Measurements from ENCODE around the gene CXorf38.

DNA sequence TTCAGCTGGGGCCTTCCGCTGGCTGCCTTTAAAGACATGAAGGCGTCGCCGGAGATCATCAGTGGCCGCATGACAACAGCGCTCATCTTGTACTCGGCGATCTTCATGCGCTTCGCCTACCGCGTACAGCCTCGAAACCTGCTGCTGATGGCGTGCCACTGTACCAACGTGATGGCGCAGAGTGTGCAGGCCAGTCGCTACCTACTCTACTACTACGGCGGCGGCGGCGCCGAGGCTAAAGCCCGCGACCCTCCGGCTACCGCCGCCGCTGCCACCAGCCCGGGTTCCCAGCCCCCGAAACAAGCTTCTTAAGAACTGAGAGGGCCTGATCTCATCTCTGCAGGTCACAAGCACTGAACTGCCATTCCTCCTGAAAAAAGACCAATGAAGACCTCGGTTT is 23.7 kb downstream of the CXorf38 start:
- no peak for TF ChIP-seq POLR2A (IDR thresholded peaks at IDR 0.05)
- TF ChIP-seq, protein P1, sequence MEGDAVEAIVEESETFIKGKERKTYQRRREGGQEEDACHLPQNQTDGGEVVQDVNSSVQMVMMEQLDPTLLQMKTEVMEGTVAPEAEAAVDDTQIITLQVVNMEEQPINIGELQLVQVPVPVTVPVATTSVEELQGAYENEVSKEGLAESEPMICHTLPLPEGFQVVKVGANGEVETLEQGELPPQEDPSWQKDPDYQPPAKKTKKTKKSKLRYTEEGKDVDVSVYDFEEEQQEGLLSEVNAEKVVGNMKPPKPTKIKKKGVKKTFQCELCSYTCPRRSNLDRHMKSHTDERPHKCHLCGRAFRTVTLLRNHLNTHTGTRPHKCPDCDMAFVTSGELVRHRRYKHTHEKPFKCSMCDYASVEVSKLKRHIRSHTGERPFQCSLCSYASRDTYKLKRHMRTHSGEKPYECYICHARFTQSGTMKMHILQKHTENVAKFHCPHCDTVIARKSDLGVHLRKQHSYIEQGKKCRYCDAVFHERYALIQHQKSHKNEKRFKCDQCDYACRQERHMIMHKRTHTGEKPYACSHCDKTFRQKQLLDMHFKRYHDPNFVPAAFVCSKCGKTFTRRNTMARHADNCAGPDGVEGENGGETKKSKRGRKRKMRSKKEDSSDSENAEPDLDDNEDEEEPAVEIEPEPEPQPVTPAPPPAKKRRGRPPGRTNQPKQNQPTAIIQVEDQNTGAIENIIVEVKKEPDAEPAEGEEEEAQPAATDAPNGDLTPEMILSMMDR (IDR thresholded peaks at IDR 0.05), result no peak
